CD4-positive, alpha-beta T cell treated with Interleukin-2 at 100 ng/mL for 4 hours (primary cell): ENCODE measurements around the gene SLC24A3.

ENCODE experiments used
- DNase-seq: peaks from one replicate; pipeline ENCODE4 v3.0.0-alpha.2; 2020; ENCODE audit warnings: low spot score

Gene SLC24A3

GRCh38 chr20:19599200-19599599 is 386.8 kb downstream of the SLC24A3 start:
- DNase-seq, result no peak

- no peak for DNase-seq
Observed at GRCh38 chr20:19600042-19600441, 387.6 kb downstream of the SLC24A3 start.

GRCh38 chr20:19601126-19601810 is 388.8 kb downstream of the SLC24A3 start:
- no peak for DNase-seq

- DNase-seq, result no peak
Observed at GRCh38 chr20:19602675-19603375, 390.4 kb downstream of the SLC24A3 start.

GRCh38 chr20:19603376-19603750 is 390.9 kb downstream of the SLC24A3 start:
- no peak for DNase-seq

- DNase-seq, result no peak
Observed at GRCh38 chr20:19605786-19606485, 393.5 kb downstream of the SLC24A3 start.

GRCh38 chr20:19609642-19610223 is 397.3 kb downstream of the SLC24A3 start:
- DNase-seq, result no peak

- no peak for DNase-seq
Observed at GRCh38 chr20:19615629-19616028, 403.2 kb downstream of the SLC24A3 start.

GRCh38 chr20:19616081-19616480 is 403.6 kb downstream of the SLC24A3 start:
- no peak for DNase-seq

- DNase-seq, result no peak
Observed at GRCh38 chr20:19616620-19617019, 404.2 kb downstream of the SLC24A3 start.

- DNase-seq, result no peak
Observed at GRCh38 chr20:19617256-19617655, 404.8 kb downstream of the SLC24A3 start.

GRCh38 chr20:19618711-19619110 is 406.3 kb downstream of the SLC24A3 start:
- no peak for DNase-seq

GRCh38 chr20:19619904-19620430 is 407.5 kb downstream of the SLC24A3 start:
- DNase-seq, result no peak

- no peak for DNase-seq
Observed at GRCh38 chr20:19620446-19620845, 408.0 kb downstream of the SLC24A3 start.

GRCh38 chr20:19621072-19621471 is 408.6 kb downstream of the SLC24A3 start:
- no peak for DNase-seq

GRCh38 chr20:19624221-19624965 is 412.0 kb downstream of the SLC24A3 start:
- no peak for DNase-seq

- DNase-seq, result no peak
Observed at GRCh38 chr20:19625426-19625825, 413.0 kb downstream of the SLC24A3 start.

GRCh38 chr20:19626896-19627295 is 414.5 kb downstream of the SLC24A3 start:
- DNase-seq, result no peak

GRCh38 chr20:19628570-19629134 is 416.2 kb downstream of the SLC24A3 start:
- peak; percentile 33 for DNase-seq

- DNase-seq, result no peak
Observed at GRCh38 chr20:19631410-19631809, 419.0 kb downstream of the SLC24A3 start.

GRCh38 chr20:19633985-19634384 is 421.5 kb downstream of the SLC24A3 start:
- DNase-seq, result no peak
